NK-92 (cell line): ENCODE data around the gene LZTR1.
"Not testable (repeated sequence)": the region's sequence is repeated elsewhere in the genome, so short reads cannot be mapped to it uniquely, and the experiment has no call there.

ENCODE experiments used
- DNase-seq: peaks from one replicate; lab custom pipeline; 2025; ENCODE audit not compliant: unreplicated experiment; lab: John Stamatoyannopoulos, UW

The LZTR1 gene

DNA sequence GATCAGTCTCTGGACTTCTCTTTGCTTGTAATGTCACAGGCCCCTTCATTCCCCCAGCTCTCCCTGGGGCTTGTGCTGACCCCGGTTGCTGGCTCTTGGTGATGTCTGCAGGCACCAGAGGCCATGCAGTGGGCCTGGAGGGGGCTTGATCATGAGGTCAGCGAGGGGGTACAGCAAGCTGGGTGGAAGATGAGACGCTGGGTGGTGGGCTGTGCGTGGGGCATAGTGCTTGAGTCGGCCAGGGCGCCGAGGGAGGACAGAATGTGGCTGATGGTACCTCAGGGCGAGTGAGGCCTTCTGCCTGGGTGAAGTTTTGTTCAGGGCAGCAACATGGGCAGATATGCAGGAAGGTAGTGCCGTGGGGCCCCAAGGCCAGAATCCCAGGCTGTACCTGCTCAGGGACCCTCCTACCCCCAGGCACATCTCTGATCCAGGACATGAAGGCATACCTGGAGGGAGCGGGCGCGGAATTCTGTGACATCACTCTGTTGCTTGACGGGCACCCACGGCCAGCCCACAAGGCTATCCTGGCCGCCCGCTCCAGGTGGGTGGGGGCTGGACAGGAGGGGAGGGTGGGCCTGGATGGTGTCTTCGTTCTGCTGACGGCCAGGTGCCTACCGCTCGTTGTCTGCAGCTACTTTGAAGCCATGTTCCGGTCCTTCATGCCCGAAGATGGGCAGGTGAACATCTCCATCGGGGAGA lies 13.4 kb downstream of the LZTR1 start:
- no peak for DNase-seq

DNA sequence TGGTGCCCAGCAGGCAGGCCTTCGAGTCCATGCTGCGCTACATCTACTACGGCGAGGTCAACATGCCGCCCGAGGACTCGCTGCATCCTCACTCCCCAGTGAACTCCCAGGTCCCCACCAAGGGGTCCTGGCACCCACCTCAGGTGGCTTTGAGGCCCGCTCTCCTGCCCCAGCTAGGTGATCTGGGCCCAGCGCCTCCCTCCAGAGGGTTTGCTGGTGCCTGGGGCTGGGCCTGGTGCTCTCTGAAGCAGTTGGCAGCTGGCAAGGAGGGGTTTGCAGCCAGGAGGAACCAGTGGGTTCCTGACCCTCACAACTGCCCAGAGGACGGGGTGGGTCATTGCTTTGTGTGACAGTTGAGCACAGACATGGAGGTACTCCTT lies 13.9 kb downstream of the LZTR1 start:
- DNase-seq = no peak

DNA sequence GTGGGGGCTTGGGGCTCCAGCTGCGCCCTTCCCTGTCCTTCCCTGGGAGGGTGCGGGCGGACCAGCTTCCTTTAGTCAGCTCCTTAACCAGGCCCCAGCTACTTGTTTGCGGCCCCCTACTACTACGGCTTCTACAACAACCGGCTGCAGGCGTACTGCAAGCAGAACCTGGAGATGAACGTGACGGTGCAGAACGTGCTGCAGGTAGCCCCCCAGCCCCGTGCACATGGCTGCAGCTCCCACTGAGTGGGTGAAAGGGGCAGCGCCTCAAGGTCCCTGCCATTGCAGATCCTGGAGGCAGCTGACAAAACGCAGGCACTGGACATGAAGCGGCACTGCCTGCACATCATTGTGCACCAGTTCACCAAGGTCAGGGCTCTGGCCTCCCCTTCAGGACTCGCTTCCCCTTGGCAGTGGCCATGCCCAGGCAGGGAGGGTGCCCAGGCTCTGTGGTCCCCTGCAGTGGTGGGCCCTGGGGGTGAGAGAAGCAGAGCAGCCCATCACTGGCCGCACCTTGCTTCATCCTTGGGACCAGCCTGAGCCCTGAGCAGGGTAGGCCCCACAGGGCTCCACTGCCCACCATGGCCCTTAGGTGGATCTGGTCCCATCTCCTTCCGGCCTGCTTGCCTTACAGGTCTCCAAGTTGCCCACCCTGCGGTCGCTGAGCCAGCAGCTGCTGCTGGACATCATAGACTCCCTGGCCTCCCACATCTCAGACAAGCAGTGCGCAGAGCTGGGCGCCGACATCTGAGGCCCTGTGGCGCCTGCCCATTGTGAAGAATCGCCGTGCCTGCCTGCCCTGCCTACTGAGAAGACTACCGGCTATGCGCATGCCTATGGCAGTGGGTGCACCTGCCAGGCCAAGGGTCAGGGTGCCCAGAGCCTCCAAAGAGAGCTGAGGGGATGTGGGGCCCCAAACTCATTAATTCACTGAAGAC lies 14.8 kb downstream of the LZTR1 start:
- DNase-seq = no peak

GRCh38 chr22:20997536-20998257 lies 15.6 kb downstream of the LZTR1 start:
- DNase-seq = no peak

DNA sequence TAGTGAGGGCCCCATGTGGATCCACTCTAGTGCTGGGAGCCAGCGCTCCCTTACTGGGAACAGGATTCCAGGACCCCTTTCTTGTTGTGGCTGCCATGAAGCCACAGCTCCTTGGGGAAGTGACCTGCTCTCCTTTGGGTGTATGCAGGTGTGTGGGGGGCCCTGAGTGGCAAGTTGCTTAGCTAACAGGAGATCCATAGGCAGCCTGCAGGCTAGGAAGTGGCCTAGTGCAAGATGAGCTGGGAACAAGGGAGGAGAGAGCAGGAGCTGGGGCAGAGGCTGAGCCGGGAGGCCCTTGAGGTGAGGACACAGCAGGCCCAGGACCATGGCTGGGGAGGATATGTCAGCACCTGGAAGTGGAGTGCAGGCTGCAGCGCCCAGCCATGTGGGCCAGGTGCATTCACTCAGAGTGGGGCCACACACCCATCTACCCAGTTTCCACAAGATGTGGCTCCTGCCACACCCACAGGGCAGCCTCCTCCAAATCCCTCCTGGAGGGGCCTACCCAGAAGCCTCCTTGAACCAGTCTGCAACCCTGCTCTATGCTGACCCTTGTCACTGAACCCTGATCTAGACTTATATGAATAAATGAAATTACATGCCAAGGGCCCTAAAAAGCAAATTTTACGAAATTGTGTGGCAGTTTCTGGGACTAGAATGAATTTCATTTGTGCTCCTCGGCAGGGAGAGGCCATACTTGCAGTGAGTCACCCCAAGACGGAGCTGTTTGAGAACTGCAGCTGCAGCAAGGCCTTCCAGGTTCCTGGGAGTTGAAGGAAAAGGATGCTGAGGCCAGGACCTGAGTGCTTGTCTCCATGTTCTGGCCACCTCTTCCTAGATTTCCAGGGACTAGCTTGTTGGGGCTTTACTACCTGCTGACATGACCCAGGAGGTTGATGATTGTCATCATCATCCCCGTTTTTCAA lies 16.6 kb downstream of the LZTR1 start:
- no peak for DNase-seq

- DNase-seq = no peak
Measured at GRCh38 chr22:20999350-21000206, 17.5 kb downstream of the LZTR1 start.

- no peak for DNase-seq
Measured at GRCh38 chr22:21000207-21000986, 18.3 kb downstream of the LZTR1 start.

DNA sequence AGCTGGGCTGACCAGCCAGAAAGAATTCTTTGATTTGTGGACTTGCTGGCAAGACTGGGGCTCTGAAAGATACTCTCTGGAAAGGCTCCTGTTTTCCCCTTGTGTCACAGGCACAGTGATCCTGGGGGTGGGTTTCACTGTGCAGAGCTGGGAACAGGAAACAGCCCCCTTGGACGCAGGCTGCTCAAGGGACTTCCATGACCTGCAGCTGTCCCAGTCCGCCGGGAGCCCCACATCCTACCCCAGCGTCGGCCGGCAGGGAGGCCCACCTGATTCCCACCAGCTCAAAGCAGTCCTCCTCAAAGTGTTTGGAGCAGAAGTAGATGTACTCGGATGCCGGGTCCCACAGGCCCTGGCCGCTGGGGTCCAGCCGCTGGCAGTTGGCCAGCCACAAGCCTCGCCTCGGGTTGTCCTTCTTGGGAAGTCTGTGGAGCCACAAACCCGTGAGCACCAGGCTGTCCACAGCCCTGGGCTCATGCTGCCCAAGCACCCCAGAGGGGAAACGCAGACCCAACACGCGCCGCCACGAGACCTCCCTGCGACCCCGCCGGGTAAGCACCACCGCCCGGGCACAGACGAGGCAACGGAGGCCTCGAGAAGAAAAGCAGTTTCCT lies 19.0 kb downstream of the LZTR1 start:
- no peak for DNase-seq

GRCh38 chr22:21001601-21002325 lies 19.7 kb downstream of the LZTR1 start, which contains the start of gene THAP7:
Gene THAP7, minus strand, starts transcription at chr22:21002118. Its CDS starts 207 bp downstream, at chr22:21001911.
- DNase-seq = peak; percentile 64

- DNase-seq = no peak
Measured at GRCh38 chr22:21003782-21004181, 21.7 kb downstream of the LZTR1 start.

GRCh38 chr22:21009208-21009607 lies 27.1 kb downstream of the LZTR1 start:
- not testable (repeated sequence) for DNase-seq

DNA sequence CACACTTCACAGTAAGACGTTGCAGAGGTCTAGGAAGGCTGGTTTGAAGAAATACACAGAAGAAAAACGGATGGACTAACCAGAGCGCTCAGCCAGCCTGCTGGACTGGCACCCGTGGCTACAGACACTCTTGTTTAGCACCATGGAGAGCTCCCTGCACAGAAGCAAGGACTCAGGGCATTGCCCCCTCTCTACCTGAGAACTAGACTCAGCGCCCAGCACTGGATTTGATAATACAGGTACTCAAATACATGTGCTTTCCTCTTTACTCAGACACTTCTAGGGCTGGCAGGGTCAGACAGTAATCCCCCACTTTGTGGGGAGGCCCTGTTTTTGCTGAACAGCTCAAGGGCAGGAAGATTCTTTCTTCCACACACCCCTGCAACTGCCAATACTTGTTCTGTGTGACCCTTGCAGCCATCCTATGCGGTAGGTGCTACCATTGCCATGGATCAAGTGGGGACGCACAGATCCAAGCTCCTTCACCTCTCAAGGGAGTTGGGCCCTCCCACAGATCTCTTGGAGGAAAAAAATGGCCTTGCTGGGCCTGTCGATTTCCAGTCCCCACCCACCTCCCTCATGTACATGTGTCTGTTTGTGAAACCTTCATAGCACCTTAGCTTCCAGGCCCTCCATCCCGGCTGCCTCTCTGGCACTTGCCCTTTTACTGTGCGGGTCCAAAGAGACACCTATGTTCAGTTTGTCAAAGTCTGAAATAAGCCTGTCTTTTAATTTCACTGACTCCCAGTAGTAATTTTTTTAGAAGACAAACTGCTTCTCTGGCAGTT lies 27.7 kb downstream of the LZTR1 start:
- no peak for DNase-seq

DNA sequence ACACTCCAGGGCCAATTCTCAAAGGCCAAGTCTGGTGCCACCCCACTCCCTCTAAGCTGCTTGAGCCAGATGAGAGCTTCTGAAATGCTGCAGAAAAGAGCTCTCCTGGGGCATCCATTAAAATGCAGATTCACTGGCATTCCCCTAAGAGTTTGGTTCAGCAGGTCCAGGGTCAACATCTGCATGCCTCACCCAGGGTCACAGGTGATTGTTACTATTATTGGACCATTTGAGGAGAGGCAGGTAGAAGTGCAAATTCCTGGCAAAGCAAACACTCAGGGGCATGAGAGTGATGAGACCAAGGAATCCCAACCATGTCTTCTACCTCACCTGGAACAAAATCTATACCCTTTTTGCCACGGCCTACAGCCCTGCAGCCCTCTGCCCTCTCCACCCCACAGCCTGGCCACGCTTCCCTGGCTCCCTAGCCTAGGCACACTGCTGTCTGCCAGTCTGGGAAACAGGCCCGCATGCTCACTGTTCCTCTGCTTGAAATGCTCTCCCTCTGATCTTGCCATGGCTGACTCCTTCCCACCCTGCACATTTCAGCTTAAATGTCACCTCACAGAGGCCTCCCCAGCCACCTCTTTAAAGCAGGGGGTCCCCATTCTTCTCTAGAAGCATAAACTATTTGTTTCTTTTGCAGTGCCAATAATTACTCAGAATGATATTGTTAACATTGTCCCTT lies 28.5 kb downstream of the LZTR1 start:
- DNase-seq = no peak

DNA sequence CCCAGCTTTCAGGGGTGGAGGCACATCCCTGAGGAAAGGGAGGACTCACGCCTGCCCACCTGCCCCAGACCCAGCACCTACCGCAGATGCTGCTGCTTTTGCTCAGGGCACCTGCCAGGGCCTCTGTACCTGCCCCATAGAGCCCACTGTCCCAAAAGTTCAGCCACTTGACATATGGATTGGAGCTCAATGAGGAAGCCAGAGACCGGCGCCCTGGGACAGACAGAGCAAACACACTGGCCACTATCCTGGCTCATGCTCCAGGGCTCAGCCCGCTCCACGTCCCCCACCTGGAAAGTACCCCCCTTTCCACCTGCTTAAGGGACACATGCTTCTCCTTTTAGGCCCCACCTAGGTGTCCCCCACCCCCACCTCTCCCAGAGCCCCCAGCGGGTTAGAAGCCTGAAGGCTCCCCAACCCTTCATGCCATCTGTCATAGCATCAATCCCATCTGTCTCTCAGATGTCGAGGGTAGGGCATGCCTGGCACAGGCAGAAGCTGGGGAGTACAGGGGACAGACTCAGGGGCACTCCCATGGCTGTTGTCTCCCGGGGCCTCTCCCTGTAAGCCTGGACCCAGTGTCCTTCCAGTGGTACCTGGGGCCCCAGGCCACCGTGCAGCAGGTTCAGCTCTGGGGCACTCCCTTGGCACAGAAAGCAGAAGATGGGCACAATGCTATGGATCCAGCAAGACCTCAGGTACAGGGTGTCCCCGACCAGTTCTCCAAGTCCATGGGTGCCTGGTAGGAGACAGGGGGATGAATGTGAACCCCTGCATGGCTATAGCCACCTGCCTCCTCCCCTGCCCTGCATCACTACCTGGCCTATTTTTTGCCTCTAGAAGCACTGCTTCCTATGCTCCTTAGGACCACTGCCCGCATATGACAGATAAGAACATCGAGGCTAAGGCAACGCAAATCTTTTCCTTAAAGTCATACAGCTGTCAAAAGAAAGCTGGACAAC lies 30.6 kb downstream of the LZTR1 start:
- DNase-seq = no peak

DNA sequence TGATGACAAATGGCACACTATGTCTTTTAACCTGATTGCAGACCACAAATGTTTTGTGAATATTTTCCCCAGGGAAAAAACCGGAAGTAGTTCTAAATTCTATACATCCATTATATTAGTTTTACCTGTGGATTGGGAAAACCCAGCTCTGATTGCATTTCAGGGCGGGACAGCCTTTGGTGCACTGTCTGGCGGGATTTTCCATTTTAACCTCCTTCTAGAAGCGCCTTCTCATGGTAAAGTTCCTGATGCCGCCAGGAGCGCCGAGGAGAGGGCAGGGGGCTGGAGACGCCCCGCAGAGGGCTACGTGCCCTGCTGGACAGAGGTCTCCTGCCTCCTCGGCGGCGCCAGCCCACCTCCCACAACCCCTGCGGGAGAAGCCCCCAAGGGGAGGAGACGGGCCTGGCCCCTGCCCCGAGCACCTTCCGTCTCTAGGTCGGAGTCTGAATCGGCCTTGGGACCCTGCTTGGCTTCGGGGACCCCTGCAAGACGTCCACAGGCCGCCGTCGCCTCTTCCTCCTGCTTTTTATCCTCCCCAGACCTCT lies 31.6 kb downstream of the LZTR1 start:
- no peak for DNase-seq
